ENCODE results near the gene ANKFN1.

Gene ANKFN1

GRCh38 chr17:56324676-56325075 lies 171.4 kb downstream of the ANKFN1 start:
- Histone ChIP-seq H3K9me2 (replicated peaks; ENCODE audit: insufficient read depth, low read length) (no peaks in the 10 kb centered on the region), H3K4me3 (ENCODE audit: insufficient read depth, low read length, poor library complexity, severe bottlenecking) (no peak overlapping the region), H3K27me3 (ENCODE audit: low read length) (no peaks in the 10 kb centered on the region), H2AFZ (ENCODE audit: low read depth, low read length, severe bottlenecking) (no peak overlapping the region), H3K79me2 (ENCODE audit: insufficient read depth, low read length) (no peaks in the 10 kb centered on the region), H3K9me3 (ENCODE audit: insufficient read depth, low read length) (no peaks in the 10 kb centered on the region), H3K27ac (ENCODE audit: low read depth, low read length) (no peak overlapping the region), H3K9ac (ENCODE audit: low read length) (no peak overlapping the region), H3F3A (ENCODE audit: insufficient read depth) (no peaks in the 10 kb centered on the region), H3K36me3 (ENCODE audit: low read length) (no peaks in the 10 kb centered on the region), H4K20me1 (ENCODE audit: low read depth, low read length) (no peaks in the 10 kb centered on the region), H3K4me2 (ENCODE audit: low read depth, low read length, poor library complexity, severe bottlenecking) (no peak overlapping the region)
- no peak for TF ChIP-seq EZH2phosphoT487 (conservative IDR thresholded peaks at IDR 0.05; ENCODE audit: low read length)
- TF ChIP-seq CTCF (IDR thresholded peaks at IDR 0.05; ENCODE audit: insufficient read depth, low read length, poor library complexity, severe bottlenecking): no peak

- Histone ChIP-seq H3K9me2 (replicated peaks; ENCODE audit: insufficient read depth, low read length) (no peaks in the 10 kb centered on the region), H3K4me2 (ENCODE audit: low read depth, low read length, poor library complexity, severe bottlenecking) (no peak overlapping the region), H4K20me1 (ENCODE audit: low read depth, low read length) (no peaks in the 10 kb centered on the region), H3K27ac (ENCODE audit: low read depth, low read length) (no peak overlapping the region), H3K36me3 (ENCODE audit: low read length) (no peaks in the 10 kb centered on the region), H3K4me3 (ENCODE audit: insufficient read depth, low read length, poor library complexity, severe bottlenecking) (no peak overlapping the region), H3K27me3 (ENCODE audit: low read length) (no peaks in the 10 kb centered on the region), H3F3A (ENCODE audit: insufficient read depth) (no peaks in the 10 kb centered on the region), H3K9me3 (ENCODE audit: insufficient read depth, low read length) (no peaks in the 10 kb centered on the region), H2AFZ (ENCODE audit: low read depth, low read length, severe bottlenecking) (no peak overlapping the region), H3K79me2 (ENCODE audit: insufficient read depth, low read length) (no peaks in the 10 kb centered on the region), H3K9ac (ENCODE audit: low read length) (no peak overlapping the region)
- no peak for TF ChIP-seq EZH2phosphoT487 (conservative IDR thresholded peaks at IDR 0.05; ENCODE audit: low read length)
- no peak for TF ChIP-seq CTCF (IDR thresholded peaks at IDR 0.05; ENCODE audit: insufficient read depth, low read length, poor library complexity, severe bottlenecking)
These were observed 172.2 kb downstream of the ANKFN1 start for GRCh38 chr17:56325313-56326000.

GRCh38 chr17:56326001-56326359 lies 172.7 kb downstream of the ANKFN1 start:
- Histone ChIP-seq H3K9me2 (replicated peaks; ENCODE audit: insufficient read depth, low read length) (no peaks in the 10 kb centered on the region), H2AFZ (ENCODE audit: low read depth, low read length, severe bottlenecking) (no peak overlapping the region), H3K27ac (ENCODE audit: low read depth, low read length) (no peak overlapping the region), H3K27me3 (ENCODE audit: low read length) (no peaks in the 10 kb centered on the region), H3K36me3 (ENCODE audit: low read length) (no peaks in the 10 kb centered on the region), H3F3A (ENCODE audit: insufficient read depth) (no peaks in the 10 kb centered on the region), H3K79me2 (ENCODE audit: insufficient read depth, low read length) (no peaks in the 10 kb centered on the region), H3K4me3 (ENCODE audit: insufficient read depth, low read length, poor library complexity, severe bottlenecking) (no peak overlapping the region), H3K9ac (ENCODE audit: low read length) (no peak overlapping the region), H4K20me1 (ENCODE audit: low read depth, low read length) (no peaks in the 10 kb centered on the region), H3K9me3 (ENCODE audit: insufficient read depth, low read length) (no peaks in the 10 kb centered on the region), H3K4me2 (ENCODE audit: low read depth, low read length, poor library complexity, severe bottlenecking) (no peak overlapping the region)
- TF ChIP-seq CTCF (IDR thresholded peaks at IDR 0.05; ENCODE audit: insufficient read depth, low read length, poor library complexity, severe bottlenecking) (no peak), EZH2phosphoT487 (conservative IDR thresholded peaks at IDR 0.05; ENCODE audit: low read length) (no peak)

Measured in SU-DHL-6 (cell line).